ENCODE data around the gene CTDP1.

CTDP1 gene

DNA sequence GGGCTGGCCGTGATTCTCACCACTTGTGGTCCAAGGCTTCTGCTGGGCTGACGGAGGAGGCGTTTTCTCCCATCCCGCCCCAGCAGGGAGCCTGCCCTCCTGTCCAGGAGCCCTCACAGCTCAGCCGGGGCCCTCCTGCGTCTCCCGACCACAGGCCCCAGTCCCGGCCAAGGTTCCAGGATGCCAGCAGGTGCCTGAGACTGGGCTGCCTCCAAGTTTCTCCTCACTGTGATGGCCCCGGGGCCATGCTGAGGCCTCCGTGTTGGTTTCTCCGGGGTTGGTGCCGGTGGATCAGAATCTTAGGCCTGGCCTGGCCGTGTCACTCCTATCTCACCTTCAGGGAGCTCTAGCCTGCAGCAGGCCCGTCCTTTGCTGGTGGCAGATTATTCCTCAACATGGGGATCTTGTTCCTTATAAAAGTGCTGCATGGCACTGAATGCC is 124.0 kb downstream of the CTDP1 start:
- DNase-seq (ENCODE audit: insufficient read length, low spot score) = no peak
- no peak for FAIRE-seq
